GM23338 (cell line): Measurements from ENCODE around the gene GFOD1.

Experiments
- CTCF ChIP-seq, 2 experiments: fragments of 200-600 bp in 1 of 2; sonication (generic) in 1 of 2; conservative IDR thresholded peaks; 2 replicates each; pipeline versions ENCODE4 v1.5.1 to v1.6.1; 2016 to 2017; ENCODE audit warnings: antibody characterized with exemption in 2 of 2, low read depth in 2 of 2, mild to moderate bottlenecking in 2 of 2, moderate library complexity in 1 of 2
- REST ChIP-seq: IDR thresholded peaks from one replicate; pipeline ENCODE4 v1.6.1; 2018; ENCODE audit warnings: antibody characterized with exemption; ENCODE audit not compliant: unreplicated experiment

GRCh38 chr6:13417431-13417830 lies 70.0 kb downstream of the GFOD1 start:
- no peak for TF ChIP-seq CTCF (conservative IDR thresholded peaks at IDR 0.05; ENCODE audit: low read depth in 2 of 2)
- TF ChIP-seq REST: no peak
